ENCODE measurements around the gene UBR1.
"Not testable (repeated sequence)": the region's sequence is repeated elsewhere in the genome, so short reads cannot be mapped to it uniquely, and the experiment has no call there.

Gene UBR1

DNA sequence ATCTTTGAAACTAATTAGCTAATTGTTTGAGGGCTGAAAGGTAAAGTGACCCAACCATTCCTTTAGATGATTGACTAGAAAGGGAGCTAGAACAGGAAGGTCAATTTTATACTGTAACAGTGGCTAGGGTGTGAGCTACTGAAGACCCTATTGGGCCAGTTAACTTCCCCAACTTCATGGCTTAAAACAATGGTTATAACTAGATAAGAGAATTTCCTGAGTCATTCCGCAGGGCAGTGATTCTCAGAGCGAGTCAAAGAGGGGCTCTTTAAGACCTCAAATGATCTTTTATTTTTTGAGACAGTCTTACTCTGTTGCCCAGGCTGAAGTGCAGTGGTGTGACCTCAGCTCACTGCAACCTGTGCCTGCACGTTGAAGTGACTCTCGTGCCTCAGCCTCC, 151.5 kb downstream of the UBR1 start:
- peak; percentile 57 for DNase-seq

DNA sequence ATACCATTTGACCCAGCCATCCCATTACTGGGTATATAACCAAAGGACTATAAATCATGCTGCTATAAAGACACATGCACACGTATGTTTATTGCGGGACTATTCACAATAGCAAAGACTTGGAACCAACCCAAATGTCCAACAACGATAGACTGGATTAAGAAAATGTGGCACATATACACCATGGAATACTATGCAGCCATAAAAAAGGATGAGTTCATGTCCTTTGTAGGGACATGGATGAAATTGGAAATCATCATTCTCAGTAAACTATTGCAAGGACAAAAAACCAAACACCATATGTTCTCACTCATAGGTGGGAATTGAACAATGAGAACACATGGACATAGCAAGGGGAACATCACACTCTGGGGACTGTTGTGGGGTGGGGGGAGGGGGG, 156.9 kb downstream of the UBR1 start:
- DNase-seq, result not testable (repeated sequence)

DNA sequence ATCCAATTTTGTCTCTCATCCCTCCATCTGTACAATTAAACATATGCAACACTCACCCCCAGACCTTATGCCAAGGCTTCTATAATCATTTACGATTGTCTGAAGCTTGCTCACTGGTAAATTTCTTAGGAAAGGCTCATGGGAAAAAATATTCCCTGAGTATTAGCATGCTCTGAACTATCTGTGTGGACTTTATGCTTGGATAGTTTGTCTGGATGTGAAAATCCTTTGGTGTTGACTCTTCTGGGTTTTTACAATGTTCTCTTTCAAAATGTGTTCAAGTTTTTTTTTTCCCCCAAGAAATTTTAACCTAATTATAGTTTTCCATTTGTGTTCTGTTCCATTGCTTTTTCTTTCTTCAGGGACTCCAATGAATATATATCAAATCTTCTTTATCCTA, 165.3 kb downstream of the UBR1 start:
- no peak for DNase-seq

DNA sequence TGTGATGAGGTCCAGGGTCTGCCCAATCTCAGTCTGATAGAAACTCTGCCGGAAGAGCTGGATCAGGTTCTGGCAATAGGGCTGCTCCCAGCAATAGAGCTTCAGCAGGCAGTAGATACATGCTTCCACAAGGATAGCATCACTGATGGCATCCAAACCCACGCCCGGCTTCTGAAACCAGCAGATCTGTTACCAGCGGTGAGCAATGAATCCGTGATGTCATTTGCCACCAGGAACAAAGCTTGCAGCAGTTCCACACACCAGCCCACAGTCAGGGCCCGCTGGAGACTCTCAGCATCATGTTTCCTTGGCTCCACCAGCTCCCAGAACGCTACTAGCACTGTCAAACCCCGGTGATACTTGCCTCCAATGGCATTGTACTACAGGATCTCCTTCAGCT, 166.0 kb downstream of the UBR1 start:
- DNase-seq, result no peak

DNA sequence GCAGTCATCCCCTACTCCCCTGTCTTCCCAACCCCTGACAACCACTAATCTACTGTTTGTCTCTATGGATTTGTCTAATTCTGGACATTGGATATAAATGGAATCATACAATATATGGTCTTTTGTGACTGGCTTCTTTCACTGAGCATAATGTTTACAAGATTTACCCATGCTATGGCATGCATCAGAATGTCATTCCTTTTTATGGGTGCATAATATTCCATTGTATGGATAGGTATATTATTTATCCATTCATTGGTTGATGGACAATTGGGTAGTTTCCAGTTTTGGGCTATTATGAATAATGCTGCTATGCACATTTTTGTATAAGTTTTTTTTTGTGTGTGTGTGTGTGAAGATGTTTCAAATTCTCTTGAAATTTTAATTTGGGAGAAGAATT, 168.7 kb downstream of the UBR1 start:
- DNase-seq, result no peak

DNA sequence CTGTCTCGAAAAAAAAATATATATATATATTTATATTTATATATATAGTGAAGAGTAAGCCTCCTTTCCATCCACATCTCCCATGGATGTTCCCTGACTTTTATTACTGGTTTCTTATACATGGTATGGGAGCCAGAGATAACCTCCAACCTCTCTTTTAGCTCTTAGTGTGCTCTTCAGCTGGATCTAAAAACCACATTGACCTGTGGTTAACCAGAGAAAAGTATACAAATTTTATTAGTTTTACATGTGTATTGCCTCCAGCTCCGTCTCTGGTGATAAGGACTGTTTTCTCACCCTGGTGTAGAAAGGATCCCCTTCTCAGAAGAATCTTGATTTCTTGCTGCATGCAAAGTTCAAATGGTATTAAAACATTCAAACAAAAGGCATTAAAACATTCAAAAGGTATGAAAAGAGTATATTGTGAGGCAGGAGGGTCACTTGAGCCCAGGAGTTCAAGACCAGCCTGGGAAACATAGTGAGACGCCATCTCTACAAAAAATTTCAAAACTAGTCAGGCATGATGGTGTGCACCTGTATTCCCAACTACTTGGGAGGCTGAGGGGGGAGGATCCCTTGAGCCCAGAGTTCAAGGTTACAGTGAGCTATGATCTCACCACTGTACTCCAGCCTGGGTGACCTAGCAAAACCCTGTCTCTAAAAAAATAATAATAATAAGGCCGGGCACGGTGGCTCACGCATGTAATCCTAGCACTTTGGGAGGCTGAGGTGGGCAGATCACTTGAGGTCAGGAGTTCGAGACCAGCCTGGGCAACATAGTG, 171.8 kb downstream of the UBR1 start:
- DNase-seq, result peak; percentile 87

DNA sequence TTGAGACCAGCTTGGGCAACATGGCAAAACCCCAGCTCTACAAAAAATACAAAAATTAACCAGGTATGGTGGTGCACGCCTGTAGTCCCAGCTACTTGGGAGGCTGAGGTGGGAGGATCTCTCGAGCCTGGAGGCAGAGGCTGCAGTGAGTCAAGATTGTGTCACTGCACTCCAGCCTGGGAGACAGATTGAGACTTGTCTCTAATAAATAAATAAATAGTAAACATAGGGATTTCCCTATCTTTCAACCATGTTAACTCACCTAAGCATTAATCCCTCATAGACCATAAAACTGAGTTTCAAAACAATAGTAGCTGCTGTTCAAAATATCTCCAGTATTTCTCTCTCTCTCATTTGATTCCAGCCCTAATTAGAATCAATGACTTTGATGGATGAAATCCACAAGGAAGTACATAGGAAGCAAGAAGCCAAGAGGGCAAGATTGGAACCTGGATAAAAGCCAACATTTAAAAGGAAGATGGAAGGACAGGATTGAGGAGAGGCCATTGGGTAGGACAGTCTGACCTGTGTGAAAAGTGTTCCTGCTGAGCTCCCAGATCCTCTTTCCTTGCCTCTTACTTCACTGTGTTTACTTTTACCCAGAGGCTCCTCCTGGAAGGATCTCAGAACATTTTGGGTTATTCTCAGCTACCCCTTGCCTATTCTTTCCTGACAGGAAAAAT, 172.9 kb downstream of the UBR1 start:
- DNase-seq, result no peak

DNA sequence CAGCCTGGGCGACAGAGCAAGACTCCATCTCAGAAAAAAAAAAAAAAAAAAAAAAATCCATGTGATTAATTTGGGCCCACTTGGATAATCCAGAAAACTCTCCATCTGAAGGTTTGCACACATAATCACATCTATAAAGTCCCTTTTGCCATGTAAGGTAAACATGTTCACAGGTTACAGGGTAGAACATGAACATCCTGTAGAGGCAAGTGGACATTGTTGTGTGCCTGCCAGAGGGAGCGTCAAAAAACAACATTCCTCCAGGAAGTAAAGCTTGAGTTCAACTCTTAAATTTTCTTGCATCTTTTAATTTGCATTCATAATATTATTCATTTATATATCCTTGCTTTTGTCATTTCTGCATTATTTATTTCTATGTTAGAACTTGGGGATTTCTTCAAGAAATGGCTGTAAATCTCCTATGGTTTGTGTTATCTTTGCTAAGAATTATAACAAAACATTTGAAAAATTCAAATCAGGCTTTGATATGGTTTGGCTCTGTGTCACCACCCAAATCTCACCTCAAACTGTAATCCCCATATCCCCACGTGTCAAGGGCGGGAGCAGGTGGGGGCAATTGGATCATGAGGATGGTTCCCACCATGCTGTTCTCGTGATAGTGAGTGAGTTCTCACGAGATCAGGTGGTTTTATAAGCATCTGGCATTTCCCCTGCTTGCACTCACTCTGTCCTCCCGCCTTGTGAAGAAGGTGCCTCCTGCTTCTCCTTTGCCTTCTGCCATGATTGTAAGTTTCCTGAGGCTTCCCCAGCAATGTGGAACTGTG, 173.9 kb downstream of the UBR1 start:
- no peak for DNase-seq

DNA sequence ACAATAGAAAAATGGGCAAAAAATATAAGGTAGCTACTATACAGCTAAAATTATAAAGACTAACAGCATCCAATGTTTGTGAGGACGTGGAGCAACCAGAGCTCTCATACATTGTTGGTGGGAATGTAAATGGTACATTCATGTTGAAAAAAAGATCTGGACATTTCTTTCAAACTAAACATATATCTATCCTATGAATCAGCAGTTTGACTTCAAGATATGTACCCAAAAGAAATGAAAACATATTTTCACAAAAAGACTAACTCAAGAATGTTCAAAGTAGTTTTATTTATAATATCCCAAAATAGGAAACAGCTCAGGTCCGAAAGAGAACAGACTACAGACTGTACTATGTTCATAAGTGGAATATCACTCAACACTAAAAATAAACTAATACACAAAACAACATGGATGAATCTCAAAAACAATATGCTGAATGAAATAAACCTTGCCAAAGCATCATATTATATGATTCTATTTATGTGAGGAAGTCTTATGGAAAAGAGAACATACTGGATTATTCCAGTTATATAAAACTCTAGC, 176.5 kb downstream of the UBR1 start:
- DNase-seq, result no peak

DNA sequence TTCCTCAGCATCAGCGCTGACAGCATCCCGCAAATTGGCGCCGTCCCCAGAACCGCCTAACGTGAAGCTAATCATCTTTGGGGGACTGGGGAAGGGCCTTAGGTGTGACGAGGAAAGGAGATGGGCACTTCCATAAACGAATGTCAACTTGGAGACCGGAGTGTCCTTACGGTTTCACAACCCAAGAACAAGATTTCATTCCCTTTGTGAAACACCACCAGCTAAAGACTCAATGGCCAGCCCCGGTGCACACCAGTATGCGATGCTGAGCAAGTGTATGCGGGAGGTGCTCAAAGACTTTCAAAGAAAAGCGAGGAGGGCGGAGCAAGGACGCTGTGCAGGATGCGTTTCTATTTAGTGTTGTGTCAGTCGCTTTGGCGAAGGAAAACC, 184.5 kb downstream of the UBR1 start:
- DNase-seq, result peak; percentile 57

DNA sequence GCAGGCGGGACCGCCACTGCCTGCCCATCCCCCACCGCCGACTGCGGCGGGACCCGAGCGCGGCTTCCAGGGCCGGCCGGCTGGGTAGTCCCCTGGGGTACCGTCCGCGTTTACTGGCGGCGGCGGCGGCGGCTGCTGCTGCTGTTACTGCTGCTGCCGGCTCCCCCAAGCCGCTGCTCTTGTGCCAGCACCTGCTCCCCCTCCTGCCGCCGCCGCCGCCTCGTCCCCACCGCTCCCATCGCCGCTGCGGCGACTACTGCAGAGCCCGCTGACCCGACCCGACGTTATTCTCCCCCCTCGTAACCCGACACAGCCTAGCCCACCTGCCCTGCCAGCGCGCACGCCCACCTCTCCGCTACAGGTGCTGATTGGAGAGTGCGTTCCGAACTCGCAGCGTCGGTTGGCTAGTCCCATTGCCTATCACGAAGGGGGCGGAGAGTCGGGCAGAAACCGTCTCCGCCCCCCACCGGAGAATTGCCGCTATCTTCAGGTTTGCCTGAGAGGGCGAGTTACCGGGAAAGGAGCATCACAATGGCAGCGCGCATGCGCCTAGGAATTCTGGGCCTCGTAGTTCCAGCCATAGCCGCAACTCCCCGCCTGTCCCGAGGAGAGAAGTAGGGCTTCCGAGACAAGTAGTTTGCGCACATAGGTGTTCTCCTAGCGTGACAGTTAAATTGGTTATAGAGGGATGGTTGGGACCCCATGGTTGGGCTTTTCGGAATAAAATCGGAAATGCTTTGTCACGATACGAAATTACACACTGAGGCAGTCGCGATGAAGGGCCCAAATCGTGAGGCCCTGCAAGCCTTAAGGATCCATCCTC, 185.1 kb downstream of the UBR1 start, which contains the start of gene TTBK2:
Gene TTBK2, minus strand, starts transcription at position 260 of the 823 bp plus-strand sequence. CDS start 42,161 bp downstream, outside the sequence.
- peak; percentile 99 for DNase-seq

DNA sequence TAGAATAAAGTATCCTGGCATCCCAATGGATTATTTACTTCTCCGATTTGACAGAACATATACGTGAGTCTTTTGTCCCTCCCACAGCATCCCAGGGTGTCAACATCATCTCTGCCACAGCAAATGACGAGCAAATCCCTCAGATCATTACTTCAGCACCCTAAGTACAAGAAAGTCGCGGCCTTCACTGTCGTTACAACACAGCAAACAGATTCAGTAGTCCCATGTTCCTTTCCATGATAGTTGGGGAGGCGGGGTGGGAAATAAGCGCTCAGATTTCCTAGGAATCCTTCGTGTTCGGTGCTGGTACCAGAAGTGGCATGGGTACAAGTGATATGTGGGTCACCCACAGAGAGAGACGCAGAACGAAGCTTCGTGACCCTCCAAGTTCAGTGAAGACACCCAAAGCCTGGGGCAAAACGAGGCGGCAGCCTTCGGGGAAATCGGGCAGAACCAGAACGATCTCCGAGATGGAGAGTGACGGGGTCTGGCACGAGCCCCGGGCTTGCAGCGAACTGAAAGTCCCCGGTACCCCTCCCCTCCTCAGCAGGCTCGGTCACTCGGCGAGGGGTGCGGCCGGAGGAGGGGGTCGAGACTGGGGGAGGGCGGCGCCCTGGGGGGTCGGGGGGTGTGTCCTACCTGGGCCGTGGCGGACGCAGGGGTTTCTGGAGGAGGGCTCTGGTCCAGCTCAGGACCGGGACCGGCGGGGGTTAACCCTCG, 185.9 kb downstream of the UBR1 start:
- DNase-seq, result peak; percentile 61

DNA sequence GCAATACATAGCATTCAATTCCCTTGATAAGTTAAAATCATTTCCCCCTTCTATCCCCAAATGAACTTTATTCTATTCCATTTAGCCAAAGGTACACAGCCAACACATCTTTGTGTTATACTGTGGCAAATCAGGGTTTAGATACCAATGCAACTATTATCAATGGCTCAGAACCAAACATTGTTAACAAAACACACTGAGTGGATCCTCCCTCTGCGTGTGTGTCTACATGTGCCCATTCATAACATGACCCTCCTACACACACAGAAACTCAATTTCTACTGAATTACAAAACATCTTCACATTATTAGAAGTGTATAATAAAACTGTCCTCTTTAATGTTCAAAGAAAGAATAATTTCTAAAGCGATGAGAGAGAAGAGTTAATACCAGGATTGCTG, 186.5 kb downstream of the UBR1 start:
- DNase-seq, result no peak

DNA sequence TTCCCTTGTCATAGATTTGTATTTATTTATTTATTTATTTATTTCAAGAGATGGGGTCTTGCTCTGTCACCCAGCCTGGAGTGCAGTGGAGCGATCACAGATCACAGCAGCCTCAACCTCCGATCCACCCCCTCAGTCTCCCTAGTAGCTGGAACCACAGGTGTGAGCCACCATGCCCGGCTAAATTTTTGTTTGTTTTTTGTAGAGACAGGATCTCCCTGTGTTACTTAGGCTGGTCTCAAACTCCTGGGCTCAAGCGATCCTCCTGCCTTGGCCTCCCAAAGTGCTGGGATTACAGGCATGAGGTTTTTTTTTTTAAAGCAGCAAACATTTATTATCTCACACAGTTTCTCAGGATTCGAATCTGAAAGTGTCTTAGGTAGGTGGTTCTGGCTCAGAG, 187.8 kb downstream of the UBR1 start:
- DNase-seq, result no peak

DNA sequence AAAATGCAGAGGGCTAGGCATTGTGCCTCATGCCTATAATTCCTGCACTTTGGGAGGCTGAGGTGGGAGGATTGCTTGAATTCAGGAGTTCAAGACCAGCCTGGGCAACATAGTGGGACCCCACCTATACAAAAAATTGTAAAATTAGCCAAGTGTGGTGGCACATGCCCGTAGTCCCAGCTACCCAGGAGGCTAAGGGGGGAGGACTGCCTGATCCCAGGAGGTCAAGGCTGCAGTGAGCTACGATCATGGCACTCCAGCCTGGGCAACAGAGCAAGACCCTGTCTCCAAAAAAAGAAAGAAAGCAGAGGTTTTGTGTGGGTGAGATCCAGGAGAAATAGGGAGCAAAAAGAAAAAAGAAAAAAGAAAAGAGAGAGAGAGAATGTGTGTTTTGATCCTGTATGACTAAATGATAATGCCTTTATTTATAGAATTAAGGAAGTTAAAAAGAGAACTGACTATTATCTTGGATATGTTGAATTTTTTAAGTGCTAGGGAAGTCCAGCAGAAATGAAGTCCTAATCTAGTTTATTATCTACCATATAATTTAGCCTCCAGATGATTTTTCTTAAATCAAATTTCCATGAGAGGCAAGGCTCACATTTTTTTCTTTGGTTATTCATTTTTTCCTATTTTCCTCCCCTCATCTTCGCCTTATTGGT, 190.1 kb downstream of the UBR1 start:
- DNase-seq, result no peak

DNA sequence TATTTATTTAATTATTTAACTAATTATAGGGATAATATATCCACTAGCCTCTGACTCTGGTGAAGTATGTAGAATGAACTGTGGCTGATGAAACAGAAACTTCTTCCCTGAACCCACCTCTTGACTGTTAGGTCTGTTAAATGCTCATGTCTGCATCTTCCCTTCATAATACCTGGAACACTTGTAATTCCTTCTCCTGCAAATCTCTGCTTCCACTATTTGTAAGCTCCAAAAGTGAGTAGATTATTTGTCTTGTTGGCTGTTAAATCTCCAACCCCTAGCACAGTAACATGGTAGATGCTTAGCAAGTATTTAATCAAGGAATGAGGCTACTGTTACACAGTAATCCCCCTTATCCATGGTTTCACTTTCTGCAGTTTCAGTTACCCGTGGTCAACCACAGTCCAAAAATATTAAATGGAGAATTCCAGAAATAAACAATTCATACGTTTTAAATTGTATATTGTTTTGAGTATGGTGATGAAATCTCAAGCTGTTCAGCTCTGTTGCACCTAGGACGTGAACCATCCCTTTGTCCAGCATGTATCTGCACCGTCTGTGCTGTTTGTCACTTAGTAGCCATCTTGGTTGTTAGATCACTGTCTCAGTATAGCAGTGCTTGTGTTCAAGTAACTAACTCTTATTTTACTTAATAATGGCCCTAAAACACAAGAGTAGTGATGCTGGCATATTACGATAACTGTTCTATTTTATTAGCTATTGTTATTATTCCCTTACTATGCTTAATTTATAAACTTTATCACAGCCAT, 190.9 kb downstream of the UBR1 start:
- peak; percentile 42 for DNase-seq

DNA sequence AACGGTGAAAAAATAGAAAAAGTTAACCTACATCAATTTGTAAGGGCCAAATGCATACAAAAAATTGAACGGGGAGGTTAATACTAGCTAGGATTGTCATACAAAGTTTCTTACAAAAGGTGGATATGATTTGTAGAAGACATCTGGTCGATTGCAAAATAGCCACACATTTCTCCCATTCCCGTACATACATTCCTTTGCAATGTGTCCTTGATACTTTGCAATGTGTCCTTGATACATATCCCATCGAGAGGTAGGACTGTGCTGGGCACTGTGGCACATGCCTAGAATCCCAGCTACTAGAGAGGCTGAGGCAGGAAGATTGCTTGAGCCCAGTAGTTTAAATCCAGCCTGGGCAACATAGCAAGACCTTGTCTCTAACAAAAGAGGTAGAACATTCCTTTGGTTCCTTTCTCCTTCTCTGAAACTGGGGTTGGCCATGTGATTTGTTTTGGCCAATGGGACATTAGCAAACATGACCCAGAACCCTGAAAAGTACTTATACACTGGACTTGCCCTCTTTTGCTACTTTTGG, 194.7 kb downstream of the UBR1 start:
- DNase-seq, result no peak

DNA sequence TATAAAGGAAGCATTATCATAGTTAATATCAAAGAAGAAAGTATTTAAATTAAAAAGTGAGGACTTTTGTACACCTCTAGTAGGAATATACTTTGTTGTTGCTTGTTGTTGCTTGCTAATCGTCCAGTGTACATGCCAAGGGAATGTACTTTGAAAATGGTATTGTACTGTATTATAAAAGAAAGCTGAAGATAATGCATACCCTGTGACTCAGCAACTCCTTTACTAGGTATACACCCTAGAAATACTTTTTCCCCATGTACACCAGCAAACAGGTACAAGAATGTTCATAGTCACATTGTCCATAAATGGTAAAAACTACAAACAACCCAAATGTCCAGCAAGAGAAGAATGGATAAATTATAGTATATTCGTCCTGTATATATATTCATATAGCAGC, 197.3 kb downstream of the UBR1 start:
- DNase-seq, result no peak

DNA sequence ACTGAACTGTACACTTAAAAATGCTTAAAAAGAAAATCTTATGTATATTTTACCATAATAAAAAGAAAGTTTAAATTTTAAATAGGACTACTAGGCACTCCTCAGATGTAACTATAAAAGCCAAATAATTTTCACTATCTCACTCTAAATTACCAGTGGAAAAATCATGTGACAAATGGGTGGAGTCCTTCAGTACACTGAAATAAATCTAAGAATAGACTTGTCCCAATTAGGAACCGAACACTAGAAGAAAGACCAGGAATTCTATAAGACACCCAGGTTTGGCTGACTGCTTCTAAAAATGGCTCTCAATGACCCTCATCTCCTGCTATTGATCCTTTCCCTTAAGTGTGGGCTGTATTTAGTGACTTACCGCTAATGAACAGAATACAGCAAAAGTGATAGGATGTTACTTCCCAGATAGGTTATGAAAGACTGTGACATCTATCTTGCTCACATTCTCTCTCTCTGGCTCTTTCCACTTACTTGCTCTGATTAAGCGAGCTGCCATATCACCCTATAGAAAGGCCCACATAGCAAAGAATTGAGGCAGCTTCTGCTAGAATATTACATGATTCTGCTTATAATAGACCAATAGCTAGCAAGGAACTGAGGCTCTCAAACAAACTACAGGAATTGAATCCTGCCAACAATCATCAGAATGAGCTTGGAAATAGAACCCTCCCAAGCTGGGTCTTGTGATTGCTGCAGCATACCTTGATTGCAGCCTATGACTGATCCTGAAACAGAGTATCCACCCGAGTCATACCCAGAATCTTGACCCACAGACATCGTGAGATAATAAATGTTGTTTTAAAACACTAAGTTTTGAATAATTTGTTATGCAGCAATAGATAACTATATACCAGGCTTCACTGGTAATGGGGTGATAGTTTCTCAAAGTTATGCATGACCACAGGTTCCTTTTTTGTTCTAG, 202.2 kb downstream of the UBR1 start:
- DNase-seq, result no peak

Data from hematopoietic multipotent progenitor cell treated with erythropoietin and hydrocortisone succinate and interleukin-3 and kit ligand, for 4 days (in vitro differentiated cells).